ENCODE results near the gene C9orf85.

Gene C9orf85

GRCh38 chr9:71908825-71909224 lies 2.6 kb upstream of the C9orf85 start:
- FAIRE-seq, result no peak

- FAIRE-seq, result no peak
Observed at GRCh38 chr9:71909887-71910649, 1.4 kb upstream of the C9orf85 start.

- no peak for FAIRE-seq
Observed at GRCh38 chr9:71910650-71911060, 784 bp upstream of the C9orf85 start.

DNA sequence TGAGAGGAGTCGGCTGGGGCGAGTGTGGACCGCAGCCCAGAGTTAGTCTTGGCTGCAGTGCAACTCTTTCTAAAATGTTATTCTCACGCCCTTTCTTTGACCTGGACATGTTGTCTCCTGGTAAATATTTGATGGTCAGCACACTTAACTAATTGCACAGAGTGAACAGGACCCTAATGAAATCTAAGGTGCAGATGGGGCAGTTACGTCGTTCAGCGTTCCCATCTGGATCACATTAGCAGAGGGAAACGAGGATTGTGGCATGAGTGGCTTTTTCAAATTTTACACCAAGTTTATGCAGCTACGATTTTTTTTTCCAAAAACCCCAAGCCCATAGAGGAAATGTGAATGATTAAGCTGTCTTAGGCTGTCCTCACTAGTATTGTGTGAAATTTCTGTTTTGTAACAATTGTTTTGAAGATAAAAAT lies 483 bp downstream of the C9orf85 start:
- no peak for FAIRE-seq

GRCh38 chr9:71915495-71915894 lies 4.1 kb downstream of the C9orf85 start:
- no peak for FAIRE-seq

- no peak for FAIRE-seq
Observed at GRCh38 chr9:71916834-71917534, 5.5 kb downstream of the C9orf85 start.

GRCh38 chr9:71918419-71918818 lies 7.0 kb downstream of the C9orf85 start:
- no peak for FAIRE-seq

DNA sequence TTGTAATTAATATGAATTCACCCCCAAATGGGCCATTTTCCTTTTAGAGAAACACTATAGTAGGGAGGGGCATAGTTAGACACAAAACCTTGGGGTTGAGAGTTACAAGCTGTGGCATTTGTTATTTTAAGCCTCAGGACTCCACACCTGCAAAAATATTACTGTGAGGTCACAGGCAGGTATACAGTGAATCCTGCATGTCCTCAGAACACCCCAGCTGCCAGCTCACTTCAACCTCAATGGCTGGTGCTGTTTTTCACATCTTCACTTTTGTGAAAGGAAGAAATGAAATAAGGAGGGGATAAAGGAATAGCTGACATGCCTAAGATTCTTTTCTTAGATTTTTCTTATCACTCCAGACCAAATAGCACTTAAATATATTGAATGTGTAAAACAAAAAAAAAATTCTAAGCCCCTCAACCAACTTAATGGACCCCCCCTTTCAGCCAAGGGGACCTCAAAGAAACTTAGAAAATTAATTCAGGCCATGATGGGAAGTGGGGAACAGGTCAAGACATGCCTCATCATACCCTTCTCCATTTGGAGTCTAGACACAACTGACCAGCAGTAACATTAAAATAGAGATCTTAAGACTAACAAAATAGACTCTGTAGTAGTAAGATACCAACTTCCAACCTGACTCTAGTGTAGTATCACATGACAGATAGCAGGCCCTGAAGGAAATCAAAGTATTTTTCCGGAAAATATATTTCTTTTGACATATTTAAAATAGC lies 9.2 kb downstream of the C9orf85 start:
- FAIRE-seq, result no peak

DNA sequence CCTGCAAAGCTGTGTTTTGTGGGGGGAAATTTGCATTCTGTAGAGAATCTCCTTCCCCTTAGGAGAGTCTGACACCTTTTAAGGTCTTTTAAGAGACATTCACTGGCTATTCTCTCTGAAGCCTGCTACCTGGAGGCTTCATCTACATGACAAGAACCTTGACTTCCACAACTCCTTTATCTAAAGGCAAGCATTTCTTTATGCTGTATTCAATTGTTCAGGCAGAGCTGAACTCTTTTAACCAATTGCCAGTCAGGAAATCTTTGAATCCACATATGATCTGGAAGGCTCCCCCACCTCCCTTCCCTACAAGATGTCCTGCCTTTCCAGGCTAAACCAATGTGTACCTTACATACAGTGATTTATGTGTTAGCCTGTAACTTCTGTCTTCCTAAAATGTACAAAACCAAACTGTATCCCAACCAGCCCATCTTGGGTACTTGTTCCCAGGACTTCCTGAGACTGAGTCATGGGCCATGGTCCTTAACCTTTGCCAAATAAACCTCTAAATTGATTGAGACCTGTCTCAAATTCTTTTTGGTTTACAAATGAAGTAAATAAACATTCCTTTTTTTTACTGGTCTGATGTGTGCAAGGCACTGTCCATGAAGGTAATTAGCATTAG lies 9.9 kb downstream of the C9orf85 start:
- no peak for FAIRE-seq

DNA sequence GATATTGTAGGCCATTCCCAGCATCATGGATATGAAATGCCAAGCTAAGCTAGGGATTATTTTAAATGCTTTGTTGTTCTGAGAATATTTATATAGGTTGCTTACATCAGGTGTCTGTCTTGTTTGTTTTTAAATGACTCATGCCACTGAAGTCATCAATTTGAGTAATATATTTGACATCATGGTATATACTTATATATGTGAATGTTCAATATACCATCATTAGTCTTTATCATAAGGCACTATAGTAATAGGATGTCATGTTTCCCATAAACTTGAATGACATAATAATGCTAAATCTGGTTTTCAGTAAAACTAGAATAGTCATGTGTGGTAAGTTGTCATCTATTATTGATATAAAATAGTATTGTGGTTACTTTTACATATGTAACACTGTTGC lies 13.1 kb downstream of the C9orf85 start:
- no peak for FAIRE-seq

DNA sequence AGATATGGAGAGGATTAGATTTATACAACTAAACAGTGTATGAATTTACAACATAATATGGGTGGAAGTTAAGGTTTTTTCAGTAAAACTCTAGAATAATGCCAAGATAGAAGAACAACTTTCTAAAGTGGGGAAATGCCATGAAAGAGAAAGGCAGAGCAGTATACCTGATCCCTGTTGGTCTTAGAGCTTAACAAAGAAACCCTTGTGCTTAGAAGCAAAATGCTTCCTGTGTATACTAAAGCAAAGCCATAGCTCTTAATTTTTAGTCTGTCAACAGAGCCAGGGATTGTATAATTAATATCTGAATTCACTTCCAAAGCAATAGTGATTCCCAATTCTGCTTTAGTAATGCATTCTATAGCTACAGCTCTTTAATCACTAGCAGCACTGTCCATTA lies 14.4 kb downstream of the C9orf85 start:
- no peak for FAIRE-seq

DNA sequence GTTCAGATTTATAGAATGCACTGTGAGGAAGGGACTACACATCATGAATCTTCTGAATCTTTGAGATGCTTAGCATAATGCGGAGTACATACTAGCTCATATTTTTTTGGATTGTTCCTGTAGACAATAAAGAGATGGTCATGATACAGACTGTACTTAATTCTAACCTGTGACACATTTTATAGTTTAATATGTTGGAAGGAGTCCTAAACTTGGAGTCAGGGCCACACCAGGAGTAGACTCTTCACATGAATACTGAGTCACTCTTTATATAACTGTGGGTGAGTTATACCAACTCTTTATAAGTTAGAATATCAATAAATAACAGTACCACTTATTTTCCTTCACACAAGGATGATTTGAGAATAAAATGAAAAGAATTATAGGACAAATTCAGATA lies 16.9 kb downstream of the C9orf85 start:
- no peak for FAIRE-seq

DNA sequence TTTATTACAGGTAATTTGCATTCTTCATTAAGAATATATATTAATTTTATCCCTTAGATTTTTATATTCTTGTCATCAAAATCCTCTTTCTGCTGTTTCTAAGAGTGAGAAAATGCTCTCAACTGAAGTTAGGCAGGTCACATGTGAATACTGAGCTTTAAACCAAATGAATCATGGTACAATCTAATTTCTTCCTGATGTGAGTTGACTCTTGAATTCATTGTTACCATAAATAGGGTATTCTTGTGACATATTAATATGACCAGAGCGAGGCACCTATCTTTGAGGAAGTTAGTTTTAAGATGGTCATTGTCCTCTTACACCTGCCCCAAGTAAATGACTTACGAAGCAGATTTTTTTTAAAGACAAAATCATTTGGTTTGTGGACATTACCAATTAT lies 17.4 kb downstream of the C9orf85 start:
- no peak for FAIRE-seq

DNA sequence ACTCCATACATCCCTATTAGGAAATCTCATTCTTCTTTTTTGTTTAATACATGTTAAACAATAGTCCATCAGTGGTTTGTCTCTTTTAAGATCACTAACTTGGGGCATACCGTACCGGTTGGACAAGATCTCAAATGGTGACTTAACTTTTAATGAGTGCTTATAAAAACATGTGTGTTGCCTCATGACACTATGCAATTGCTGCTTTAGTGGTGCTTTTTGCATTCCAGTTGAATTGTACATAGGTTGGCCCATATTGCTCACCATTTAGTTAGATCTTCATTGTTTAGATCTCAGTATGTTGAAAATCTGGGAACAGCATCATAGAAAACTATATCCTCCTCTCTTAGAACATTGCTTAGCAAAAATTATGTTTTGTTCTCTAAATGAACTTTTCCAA lies 17.8 kb downstream of the C9orf85 start:
- no peak for FAIRE-seq

DNA sequence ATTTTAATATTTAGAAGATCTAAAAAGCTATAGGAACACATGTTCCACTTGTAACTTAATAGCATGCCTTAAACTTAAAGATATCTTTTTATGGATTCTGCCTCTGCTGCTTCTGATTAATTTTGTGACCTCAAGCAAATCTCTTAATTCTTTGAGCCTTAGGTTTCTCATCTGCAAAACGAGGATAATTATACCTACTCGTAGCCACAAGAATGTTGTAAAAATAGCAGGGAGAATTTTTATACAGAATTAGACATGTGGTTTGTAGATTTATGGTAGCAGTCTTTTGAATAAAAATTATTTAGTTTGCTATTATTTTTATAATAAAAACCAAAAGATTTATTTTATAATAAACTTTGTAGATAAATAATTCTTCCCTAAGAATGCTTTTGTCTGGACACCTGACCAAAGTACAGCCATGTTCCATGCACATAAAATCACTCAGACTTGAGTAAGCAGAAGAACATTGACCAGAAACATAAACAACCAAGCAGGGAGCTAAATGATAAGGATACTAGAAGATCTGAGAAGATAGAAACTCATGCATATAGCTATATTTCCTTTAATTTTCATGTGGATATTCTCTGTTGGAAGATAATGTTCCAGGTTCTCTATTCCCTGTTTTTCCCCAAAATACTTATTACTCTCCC lies 18.5 kb downstream of the C9orf85 start:
- FAIRE-seq, result no peak

GRCh38 chr9:71931166-71931565 lies 19.7 kb downstream of the C9orf85 start:
- FAIRE-seq, result no peak

- no peak for FAIRE-seq
Observed at GRCh38 chr9:71936066-71936465, 24.6 kb downstream of the C9orf85 start.

DNA sequence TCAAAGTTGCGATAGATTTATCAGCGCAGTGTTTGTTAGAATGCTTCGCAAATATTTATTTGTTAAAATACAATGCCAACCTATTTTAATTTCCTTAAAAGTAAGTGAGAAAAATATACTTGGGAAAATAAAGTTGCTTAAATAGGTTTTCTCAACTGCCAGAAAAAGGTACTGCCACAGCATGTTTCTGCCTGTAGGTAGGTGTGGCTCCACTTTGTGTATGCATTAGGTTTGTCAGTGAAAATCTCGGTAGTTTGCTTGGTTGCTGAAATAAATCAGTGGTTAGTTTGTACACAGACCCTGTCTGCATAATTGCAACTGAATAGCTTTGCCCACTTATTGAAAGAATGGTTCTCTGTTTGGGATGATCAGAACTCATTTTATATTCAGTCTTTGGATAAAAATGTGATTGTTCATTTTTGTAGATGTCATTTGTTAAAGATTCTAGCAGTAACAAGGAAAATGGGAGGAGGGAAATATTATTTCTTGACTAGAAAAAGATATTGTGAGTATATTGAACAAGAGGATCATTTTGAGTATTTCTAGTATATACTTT lies 25.7 kb downstream of the C9orf85 start:
- FAIRE-seq, result no peak

DNA sequence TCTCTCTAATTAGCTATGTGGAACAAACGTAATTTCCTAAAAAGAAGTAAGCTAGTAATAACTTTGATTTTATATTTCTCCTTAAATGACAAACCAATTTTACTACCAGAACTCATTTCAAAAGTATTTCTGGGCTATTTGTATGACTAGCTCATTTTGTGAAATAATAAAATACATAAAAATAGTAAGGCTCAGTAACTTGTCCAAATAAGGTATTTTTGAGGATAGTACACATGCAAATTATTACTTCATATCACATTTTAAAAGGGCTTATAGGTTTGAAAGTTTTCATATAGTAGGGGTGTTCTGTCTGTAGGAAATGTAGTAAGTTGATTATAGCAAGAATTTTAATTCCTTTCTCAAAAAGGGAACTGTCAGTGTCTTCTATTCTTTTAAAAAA lies 26.5 kb downstream of the C9orf85 start:
- FAIRE-seq, result peak; percentile 55

GRCh38 chr9:71941060-71941568 lies 29.7 kb downstream of the C9orf85 start:
- no peak for FAIRE-seq

DNA sequence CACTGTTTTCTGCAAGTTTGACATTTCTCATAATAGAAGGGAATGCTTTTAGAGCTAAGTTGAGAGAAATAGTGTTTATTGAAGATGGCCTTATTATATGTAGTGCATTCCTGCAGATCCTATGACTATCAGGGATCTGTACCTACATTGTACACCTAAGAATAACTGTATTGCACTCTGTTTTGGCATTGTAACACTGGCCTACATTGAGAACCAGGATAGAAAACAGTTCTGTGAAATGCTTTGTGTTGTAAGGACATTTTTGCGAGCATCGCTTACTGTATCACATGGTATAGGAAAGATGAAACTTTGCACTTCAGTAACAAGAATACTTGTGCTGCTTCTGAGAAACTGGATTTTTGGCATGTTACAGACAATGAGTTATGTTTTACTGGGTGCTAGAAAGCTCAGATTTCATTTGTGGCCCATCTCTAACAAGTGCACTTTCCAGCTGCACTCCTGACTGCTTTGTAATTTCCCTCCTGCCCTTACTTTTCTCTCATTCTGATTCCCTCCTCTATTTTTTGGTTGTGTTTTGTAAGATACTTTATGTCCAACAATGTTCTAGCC lies 30.6 kb downstream of the C9orf85 start:
- no peak for FAIRE-seq

All from G401.6 (cell line).